ENCODE results near the gene LANCL1.
A peak's percentile ranks its signal among the peaks of the same experiment; 100 is the strongest.

LANCL1 gene, protein sequence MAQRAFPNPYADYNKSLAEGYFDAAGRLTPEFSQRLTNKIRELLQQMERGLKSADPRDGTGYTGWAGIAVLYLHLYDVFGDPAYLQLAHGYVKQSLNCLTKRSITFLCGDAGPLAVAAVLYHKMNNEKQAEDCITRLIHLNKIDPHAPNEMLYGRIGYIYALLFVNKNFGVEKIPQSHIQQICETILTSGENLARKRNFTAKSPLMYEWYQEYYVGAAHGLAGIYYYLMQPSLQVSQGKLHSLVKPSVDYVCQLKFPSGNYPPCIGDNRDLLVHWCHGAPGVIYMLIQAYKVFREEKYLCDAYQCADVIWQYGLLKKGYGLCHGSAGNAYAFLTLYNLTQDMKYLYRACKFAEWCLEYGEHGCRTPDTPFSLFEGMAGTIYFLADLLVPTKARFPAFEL

DNA sequence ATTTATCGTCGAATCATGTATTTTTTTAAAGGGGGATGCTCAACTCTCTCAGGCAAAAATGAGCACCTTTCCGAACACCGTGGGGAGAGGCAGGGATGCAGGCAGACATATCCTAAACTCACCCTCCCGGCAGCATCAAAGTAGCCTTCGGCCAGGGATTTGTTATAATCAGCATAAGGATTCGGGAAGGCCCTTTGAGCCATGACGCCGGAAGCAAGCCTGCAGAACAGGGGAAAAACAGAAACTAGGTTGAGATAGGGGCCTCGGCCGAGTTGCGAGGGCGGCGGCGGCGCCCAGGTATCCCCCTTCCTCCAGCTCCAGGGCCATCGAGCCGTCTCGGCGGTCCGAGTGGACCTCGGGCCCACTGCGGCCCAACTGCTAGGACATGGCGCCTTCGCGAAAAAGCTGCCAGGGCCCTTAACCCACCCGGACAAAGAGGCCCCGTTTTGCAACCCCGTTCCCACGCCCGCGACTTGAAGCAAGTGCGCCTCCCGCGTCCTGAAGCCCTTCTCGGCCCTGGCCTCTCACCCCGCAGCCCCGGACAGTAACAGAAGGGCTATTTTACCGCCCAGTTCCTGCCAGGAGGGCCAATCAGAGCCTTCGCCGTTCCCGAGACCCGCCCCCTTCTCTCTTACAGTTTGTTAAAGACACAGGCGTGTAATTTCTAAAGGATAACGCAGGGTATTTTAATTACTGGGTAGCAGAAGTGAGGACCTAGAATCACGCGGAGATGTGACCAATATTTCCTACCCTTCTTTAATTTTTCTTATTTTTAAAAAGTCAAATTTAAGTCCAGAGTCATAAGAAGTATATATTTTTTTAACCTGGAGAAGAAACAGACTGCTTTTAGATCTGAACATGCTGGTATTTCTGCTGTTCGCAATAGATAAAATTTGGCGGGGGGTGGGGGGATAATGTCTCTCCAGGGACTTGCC, at the start of gene LANCL1:
LANCL1 (minus strand) TSS at position 566 of the 935 bp plus-strand sequence; CDS start at position 203, 363 bp downstream.
- DNase-seq, result peak; percentile 56 to 77 (median 70)

DNA sequence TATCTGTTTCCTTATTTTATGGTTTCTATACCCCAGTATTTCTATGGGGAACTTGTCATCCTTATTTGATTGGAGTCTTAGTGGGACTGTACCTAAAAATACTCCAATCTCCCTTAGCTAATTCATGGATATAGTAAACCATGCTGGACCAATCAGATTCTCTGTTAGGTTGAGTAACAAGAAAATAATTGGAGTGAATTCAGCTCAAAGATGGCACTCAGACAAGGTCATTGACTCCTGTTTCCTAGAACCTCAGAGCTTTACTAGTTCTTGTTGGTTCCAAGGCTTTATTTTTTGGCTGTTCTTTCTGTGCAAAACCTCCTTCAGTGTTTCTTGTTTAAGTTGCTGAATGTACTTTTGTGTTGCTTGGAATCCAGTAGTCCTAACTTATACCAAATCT, 48.0 kb upstream of the LANCL1 start:
- no peak for DNase-seq

DNA sequence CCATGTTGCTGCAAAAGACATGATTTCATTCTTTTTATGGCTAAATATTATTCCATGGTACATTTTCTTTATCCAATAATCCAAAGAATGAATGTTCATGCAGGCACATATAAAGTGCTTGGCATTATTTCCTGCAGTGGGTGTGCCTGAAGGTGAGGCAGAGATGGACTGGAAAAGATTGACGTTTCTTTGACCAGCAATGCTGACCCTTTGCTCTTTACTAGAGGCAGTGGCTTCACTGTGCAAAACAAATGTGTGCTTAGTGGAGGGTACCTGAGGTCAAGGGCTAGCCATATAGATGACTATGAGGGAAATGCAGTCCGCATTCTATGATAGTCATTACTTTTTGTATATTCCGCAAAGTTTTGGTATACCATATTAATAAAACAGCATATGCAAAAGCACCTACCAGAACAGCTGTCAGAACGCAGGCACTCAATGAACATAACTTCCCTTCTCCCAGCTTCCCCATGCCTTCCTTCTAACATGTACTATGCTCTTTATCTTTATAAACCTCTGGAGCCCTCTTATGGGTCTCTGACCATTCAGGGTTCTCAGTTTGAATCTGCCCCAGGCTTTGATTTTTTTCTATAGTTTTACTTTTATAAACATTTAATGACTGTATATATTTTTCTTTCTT, 47.2 kb upstream of the LANCL1 start:
- DNase-seq, result no peak

DNA sequence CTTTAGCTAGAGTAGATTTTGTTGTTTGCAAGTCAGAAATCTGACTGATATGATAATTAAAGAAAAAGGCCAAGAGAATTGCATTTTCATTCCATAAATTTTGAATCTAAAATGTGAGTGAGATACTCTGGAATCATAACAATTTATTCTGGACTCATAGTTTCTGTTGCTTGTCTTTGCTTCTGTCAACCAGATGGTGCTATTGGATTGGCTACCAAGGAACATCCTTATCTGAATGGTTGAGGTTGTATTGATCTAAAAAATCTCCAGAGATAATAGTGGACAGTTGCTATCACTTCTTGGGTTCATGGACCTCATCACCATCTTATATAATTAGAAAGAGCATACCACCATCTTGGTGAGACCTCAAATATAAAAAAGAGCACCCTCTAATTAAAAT, 45.8 kb upstream of the LANCL1 start:
- DNase-seq, result no peak

DNA sequence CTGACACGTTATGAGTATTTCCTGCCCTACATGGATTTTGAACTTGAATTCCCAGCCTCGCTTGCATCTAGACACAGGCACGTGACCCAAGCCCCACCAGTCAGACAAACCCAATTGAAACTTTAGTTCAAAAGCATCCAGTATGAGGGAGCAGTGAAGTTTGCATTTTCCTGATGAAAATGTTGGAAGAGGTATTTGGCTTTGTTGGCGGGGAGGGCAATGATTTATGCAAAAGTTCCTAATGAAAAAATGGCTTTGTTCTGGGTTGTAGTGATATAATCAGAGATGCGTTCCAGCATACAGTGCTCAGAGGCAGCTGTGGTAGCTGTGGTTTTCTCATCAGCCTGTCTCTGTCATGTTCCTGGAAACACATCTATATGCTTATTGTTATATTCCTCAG, 43.0 kb upstream of the LANCL1 start:
- DNase-seq, result no peak

DNA sequence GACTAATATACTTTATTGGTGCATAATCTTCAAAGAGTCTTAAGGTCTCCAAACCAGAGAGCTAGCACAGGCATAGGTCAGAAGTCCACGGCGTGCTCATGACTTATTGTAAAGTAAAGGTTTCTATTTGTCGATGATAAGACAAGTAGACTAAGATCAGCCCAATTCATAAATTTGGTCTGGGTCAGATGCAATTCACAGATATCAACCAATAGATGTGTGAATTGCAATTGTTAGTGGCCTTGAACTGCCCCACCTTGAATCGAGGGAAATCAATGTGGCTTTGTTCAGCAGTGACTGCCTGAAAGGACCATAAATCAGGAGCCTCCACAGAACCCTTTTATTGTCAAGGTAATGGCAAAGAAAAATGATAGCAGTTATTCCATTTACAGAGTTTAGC, 40.7 kb upstream of the LANCL1 start:
- no peak for DNase-seq

DNA sequence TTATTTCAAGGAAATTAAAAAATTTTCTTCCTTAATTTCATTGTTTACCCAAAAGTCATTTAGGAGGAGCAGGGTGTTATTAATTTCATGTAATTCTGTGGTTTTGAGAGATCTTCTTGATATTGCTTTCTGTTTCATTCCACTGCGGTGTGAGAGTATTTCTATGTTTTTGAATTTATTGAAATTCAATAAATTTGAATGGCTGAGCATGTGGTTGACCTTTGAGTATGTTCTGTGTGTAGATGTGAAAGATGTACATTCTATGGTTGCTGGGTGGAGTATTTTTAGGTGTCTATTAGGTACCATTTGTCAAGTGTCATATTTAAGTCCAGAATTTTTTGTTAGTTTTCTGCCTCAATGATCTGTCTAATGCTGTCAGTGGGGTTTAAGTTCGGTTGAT, 39.4 kb upstream of the LANCL1 start:
- no peak for DNase-seq

DNA sequence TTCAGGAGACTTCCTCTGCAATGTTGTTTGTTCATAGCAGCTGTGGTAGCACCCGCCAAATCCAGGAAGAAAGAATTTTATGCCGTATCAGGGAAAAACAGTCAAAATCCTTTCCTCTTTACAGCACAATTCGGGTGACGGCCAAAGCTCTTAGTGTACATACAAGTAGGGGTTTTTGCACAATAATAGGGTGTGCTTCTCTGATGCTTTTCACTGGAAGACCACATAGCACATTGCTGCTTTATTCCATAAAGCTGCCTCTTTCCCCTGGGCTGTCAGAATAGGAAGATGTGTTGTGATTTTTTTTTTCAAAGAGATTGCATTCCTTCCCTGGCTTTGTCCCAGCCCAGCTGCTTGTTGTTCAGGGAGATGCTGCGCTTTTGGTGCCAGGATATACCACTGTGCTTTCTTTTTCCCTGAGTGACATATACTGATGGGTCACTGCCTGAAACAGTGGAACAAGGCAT, 27.2 kb upstream of the LANCL1 start:
- no peak for DNase-seq

DNA sequence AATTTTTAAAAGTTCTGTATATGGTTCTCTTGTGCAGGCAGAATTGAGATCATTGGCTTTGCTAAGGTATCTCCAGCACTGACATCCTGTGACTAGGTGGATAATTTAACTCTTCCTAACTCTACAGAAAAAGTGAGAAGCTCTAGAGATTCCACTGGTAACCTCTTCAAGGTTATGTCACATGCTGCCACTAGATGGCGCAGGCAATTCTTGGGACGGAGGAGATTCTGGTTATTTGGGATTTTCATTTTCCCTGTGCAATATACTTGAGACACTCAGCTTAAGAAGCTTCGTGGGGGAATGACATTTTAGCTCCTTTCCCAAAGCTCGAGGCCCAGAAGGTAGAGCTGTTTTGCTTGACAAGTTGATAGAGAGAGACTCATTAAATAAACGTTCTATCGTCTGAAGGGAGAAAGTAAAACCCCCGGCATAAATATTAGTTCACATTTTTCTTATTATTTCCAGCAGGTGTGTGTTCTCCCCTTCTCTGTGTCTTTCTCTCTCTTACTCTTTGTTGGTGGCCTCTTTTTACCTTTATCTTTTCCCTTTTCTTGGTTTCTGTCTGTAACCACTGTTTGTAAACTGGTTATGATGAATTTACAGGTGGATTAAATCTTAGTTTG, 26.6 kb upstream of the LANCL1 start:
- peak in 1 of 6 experiments; percentile 3 for DNase-seq

DNA sequence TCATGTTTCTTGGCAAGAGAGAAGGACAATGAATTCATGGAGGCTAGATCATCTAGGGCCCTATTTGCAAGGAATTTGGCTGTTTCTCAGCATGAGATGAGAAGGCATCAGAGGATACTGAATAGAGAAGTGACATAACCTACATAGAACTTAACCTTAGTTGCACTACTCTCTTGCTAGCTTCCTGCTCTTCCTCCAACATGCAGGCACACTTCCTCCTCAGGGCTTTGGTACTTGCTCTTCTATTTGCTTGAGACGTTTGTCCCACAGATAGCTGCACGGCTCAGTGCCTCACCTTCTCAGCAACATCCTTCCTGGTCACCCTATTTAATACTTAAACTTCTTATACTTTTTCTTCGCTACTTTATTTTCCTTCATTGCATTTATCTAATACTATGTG, 20.0 kb upstream of the LANCL1 start:
- no peak for DNase-seq

DNA sequence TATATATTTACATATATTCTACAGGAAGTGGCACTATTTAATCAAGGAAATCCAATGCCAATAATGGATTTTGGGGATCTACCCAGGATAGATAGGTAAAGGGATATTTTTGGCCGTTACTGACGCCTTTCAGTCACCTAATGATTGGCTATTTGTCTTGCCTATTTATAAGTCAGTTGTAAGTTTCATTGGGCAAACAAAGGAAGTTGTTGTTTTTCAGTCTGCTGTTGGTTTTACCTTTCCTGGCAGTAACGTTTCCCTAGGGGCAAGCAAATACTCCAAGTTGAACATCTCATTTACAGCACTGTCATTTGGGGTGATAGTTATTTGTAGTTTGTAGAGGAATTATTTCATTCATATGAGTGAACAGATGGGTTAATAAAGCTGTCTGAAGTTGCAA, 17.0 kb upstream of the LANCL1 start:
- no peak for DNase-seq

DNA sequence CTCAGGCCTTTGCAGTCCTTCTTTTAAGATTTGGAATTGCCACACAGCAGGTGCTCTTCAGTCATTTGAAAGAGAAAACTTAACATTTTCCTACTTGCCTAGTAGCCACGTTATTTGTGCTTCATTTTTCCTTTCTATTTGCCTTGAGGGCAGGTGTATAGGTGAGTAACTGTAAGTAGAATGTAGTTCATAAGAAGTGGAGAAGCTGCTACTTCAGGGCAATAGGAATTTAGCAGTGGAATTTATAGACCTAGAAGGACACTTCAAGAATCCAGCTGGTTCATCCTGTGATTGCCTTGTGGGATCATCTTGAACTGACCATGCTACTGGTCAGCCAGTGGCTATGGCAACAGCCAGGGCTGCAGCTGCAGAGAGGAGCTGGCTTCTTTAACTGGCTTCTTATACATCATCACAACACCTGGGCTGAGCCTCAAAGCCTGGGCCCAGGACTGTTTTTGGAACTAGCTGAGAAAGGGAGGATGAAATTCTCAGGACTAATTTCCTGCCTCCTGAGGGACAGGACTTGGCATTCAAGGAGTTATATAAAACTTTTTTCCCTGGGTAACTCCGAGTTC, 5.1 kb upstream of the LANCL1 start:
- no peak for DNase-seq

DNA sequence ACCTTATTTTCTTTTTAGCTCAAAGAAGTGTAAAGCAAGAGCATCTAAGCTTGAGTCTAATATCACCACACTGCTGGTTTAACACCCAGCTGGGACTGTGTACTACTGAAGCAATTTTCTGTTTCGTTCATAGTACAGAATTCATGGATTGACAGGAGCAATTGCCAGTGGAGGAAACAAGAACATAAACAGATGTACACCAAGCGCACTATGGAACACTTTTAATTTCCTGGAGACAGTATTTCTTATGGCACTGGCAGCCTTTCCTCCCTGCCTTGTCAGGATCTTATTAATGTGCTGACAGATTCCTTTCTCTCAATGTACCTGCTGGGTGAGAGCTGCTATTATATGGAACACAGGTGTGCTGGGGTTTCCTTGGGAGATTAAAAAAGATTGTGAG, 4.2 kb upstream of the LANCL1 start:
- DNase-seq, result no peak

DNA sequence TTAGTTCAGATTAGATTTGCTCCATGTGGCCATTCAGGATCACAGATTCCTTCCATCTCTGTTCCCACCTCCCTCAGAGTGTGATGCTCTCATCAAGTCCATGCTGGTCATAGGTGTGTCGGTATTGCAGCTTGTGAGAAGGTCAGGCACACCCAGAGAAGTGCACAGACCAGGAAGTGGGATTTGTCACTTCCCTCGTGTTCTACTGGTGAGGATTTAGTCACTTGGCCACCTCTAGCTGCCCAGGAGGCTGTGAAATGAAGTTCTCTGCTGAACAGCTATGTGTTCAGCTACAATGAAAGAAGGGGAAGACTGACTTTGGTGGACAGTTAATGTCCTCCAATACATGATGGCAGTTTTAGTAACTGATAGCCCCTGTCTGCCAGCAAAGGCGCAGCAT, 3.5 kb upstream of the LANCL1 start:
- no peak for DNase-seq

DNA sequence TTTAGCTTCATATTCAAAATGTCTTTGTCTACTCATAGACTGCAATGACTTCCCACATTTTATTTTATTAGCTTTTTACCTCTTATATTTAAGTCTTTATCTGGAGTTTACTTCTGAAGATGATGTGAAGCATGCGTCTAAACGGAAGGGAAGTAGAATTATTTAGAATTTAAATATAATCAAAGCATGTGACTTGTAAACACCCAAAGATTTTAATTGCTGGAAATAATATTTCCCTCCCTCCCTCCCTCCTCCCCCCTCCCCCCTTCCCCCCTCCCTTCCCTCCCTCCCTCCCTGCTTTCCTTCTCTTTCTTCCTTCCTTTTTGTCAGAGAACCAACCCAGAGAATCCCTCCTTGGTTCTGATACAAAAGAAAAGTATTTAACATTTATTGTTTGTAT, 2.1 kb upstream of the LANCL1 start:
- no peak for DNase-seq

DNA sequence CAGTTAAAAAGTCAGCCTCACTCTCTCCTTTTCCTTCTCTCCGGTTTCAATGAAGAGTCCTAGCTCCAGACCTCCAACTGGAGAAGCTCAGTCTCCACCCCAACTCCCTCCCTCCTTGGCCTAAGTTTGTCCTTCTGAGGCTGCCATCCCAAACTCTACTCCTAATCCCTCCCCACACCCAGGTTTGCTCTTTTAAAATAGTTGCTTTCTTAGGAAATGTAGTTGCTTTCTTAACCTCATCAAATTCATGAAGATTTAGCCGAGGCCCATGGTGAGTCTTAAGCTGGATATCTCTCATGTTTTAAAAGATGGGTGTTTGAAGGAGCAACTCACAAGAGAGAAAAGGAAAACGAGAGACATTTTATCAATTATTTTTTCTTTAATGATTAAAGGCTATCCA, 937 bp upstream of the LANCL1 start:
- DNase-seq, result no peak

DNA sequence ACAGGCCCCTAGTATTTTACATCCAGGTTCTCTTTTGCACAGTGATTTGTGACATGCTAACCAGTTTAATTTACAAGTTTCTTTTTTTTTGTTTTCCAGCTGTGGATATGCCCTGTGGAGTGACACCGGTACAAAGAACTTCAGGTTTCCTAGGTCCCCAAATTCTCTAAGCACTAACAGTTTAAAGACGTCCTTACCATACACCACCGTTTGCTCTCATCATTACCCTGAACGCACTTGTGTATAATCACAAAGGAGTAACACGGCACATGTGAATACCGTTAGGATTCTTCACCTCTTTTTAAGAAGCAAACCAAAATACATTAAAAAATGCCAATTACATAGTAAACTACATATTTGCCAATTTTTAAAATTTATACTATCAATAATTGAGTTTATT, 853 bp downstream of the LANCL1 start:
- peak in 1 of 6 experiments; percentile 18 for DNase-seq

DNA sequence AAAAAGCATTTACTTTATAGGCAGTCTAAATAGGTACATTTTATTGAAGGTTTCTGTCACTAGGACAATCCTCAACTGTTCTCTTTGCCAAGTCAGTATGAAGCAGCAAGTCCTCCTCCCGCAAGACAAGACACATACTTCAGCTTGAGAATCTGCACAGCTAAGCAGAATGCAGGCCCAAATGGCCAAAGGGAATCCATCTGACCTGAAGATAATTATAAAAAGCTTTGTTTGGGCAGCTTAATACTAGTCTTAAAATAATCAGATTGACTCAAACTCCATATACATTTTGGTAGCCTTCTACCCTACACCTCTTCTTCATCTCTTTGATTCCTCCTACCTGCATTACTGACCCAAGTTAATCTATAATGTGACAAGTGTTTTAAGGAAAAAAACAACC, 1.8 kb downstream of the LANCL1 start:
- DNase-seq, result no peak

DNA sequence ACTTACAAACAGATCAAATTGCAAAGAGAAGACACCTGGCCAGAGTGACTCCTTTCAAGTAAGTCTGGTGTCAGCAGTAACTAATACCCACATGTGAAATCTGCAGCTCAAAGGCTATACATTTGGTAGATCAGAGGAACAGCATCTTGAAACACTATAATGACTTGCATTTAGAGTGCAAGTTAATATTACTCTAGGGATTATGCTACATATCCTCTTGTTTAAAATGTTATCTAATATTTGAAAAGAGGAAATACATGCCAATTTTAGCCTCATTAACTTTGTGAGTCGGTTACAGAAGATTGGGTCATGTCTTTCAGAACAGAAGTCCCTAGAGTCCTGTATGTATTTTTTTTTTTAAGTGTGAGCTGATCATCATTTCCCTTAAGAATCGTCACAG, 15.2 kb downstream of the LANCL1 start:
- no peak for DNase-seq

DNA sequence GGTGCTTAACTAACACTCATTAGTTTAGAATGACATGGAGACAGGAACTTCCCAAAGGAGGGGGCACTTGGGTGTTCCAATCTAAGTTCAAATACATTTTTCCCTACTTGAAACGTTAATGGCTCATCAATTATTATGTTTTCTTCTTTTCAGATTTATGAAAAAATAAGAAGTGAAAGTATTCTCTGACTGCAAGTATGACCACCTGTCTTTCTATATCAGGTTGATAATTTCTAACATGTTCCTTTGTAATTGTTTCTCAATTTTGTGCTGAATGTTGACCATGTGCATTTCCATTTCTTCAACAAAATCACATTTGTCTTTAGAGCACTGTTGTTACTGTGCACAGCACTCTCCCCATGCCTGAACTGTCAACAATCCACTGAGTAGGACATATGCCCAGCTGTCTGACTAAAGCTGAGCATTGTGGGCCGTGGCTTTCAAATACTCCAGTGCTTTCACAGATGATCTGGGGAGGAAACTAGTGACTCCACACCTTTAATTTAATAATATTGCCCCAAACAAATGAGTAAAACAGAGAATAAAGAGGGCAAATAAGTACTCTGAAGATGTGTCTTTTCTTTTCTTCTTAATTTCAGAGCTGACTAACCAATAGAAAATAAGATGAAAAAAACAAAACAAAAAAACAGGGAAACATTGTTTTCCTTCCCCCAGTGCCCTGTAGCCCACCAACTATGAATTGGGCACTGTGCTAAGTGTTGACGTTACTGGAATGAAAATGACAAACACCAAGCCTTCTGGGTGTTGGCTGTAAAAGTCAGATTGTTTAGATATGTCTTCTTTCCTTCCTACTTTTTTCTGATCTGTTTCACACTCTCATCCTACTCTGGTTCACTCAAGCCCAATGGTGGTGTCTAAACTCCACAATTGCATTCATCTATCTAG, 16.0 kb downstream of the LANCL1 start:
- no peak for DNase-seq

DNA sequence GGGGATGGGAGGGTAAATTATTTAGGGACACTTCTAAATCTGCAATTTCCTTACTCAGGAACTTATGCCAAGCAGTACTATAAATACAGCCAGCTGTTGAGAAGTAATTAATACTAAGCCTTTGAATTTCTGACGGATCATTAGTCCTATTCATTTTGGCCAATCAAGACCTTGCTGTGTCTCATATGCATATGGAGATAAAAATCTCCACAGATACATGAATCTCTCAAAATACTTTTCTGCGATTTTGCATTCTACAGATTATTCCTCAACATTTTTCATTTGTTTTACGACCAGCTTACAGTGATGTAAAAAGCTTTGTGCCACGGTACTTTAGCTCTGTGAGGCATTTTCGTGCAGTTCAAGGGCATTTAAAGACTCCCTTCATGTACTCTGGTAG, 16.7 kb downstream of the LANCL1 start:
- DNase-seq, result no peak

All from stimulated activated naive CD4-positive, alpha-beta T cell (primary cell).